Endothelial cell of umbilical vein (primary cell): Measurements from ENCODE around the gene RANBP3. TPM values are rescaled to one million over a fixed set of nuclear protein-coding genes. Genes with fewer than 3 reads are reported as not detected.

Source experiments
- BruUV-seq: library from RNA; stranded (reverse); fragments of 400-500 nt; replicated peaks from 2 replicates; lab custom pipeline; 2021; lab: Mats Ljungman, UMichigan
- CTCF ChIA-PET: fragments of 300-600, 350-600 bp; sonication (Branson Sonifier 250); formaldehyde crosslinking; loops from one replicate; lab custom pipeline; 2021; ENCODE audit warnings: antibody characterized with exemption, inconsistent platforms; lab: Charles Lee
- POLR2A ChIA-PET: fragments of 300-600, 350-600 bp; sonication (Branson Sonifier 250); formaldehyde crosslinking; loops from one replicate; lab custom pipeline; 2021; ENCODE audit warnings: antibody characterized with exemption, inconsistent platforms; lab: Charles Lee
- DNase-seq: peaks from one replicate; pipeline ENCODE4 v3.0.0-alpha.2; 2011; ENCODE audit warnings: low read depth, low spot score
- FAIRE-seq: peaks from 2 replicates; lab custom pipeline; 2011; peaks lifted over from hg19 to GRCh38; lab: Jason Lieb, UNC
- H2AFZ ChIP-seq: 2 replicates; pipeline ENCODE4 v1.6.0; 2012; ENCODE audit warnings: low read depth, low read length, control low read depth, inconsistent platforms
- H3K27ac ChIP-seq: 2 replicates; pipeline ENCODE4 v1.5.1; 2011; ENCODE audit warnings: low read depth, mild to moderate bottlenecking, control low read depth, low read length, moderate library complexity; ENCODE audit not compliant: insufficient read depth
- H3K27me3 ChIP-seq, 2 experiments: 2 replicates each; pipeline versions ENCODE4 v1.6.0 to v1.6.1; 2011; ENCODE audit warnings: low read length in 2 of 2, mixed read lengths in 1 of 2; ENCODE audit not compliant: control insufficient read depth in 2 of 2, insufficient read depth in 2 of 2
- H3K36me3 ChIP-seq, 2 experiments: 2 replicates in 1 of 2; 3 replicates in 1 of 2; pipeline ENCODE4 v1.5.1; 2011; ENCODE audit warnings: low read length in 2 of 2, mild to moderate bottlenecking in 1 of 2, moderate library complexity in 1 of 2; ENCODE audit not compliant: control insufficient read depth in 2 of 2, insufficient read depth in 2 of 2; ENCODE audit errors: extremely low read depth in 1 of 2
- H3K4me1 ChIP-seq: 3 replicates; pipeline ENCODE4 v1.5.1; 2011; ENCODE audit warnings: mild to moderate bottlenecking, low read length; ENCODE audit not compliant: control insufficient read depth, insufficient read depth; ENCODE audit errors: extremely low read depth
- H3K4me2 ChIP-seq: 2 replicates; pipeline ENCODE4 v1.6.1; 2011; ENCODE audit warnings: low read length, control low read depth, mixed read lengths; ENCODE audit not compliant: insufficient read depth
- H3K4me3 ChIP-seq, 3 experiments: fragments of 200-600 bp in 1 of 3; sonication (generic), shearing (Covaris generic) in 1 of 3; replicated peaks in 1 of 3; 2 replicates each; pipeline ENCODE4 v1.5.1; 2011 to 2016; ENCODE audit warnings: control low read depth in 3 of 3, low read length in 3 of 3, mild to moderate bottlenecking in 2 of 3, inconsistent platforms in 1 of 3, low read depth in 1 of 3, moderate library complexity in 1 of 3; ENCODE audit not compliant: insufficient read depth in 1 of 3
- H3K79me2 ChIP-seq: 2 replicates; pipeline ENCODE4 v1.6.0; 2012; ENCODE audit warnings: low read length, inconsistent platforms; ENCODE audit not compliant: control insufficient read depth, insufficient read depth
- H3K9ac ChIP-seq: replicated peaks from 2 replicates; pipeline ENCODE3; 2011; ENCODE audit warnings: low read length, control low read depth; ENCODE audit not compliant: insufficient read depth; ENCODE audit errors: extremely low read depth
- H3K9me1 ChIP-seq: replicated peaks from 3 replicates; pipeline ENCODE4 v1.6.0; 2011; ENCODE audit warnings: mild to moderate bottlenecking, low read length; ENCODE audit not compliant: control insufficient read depth, insufficient read depth; ENCODE audit errors: extremely low read depth
- H3K9me3 ChIP-seq: replicated peaks from 2 replicates; pipeline ENCODE4 v1.5.1; 2012; ENCODE audit warnings: low read length, inconsistent platforms; ENCODE audit not compliant: control insufficient read depth, insufficient read depth
- H4K20me1 ChIP-seq: replicated peaks from 2 replicates; pipeline ENCODE3; 2011; ENCODE audit warnings: mild to moderate bottlenecking, low read length; ENCODE audit not compliant: control insufficient read depth, insufficient read depth; ENCODE audit errors: extremely low read depth
- EZH2 ChIP-seq: IDR thresholded peaks from 2 replicates; pipeline ENCODE4 v1.6.1; 2012; ENCODE audit warnings: borderline replicate concordance, low read depth, mild to moderate bottlenecking, moderate library complexity, low read length, inconsistent platforms; ENCODE audit not compliant: severe bottlenecking
- JUN ChIP-seq: IDR thresholded peaks from 2 replicates; pipeline ENCODE4 v1.6.1; 2011; ENCODE audit warnings: borderline replicate concordance, low read depth; ENCODE audit not compliant: insufficient read length, insufficient read depth
- MYC ChIP-seq: IDR thresholded peaks from one replicate; pipeline ENCODE4 v1.6.1; 2011; ENCODE audit warnings: mild to moderate bottlenecking, low read depth, low read length
- POLR2A ChIP-seq: IDR thresholded peaks from 2 replicates; pipeline ENCODE4 v1.6.1; 2012; ENCODE audit warnings: low read depth, mild to moderate bottlenecking, control low read depth, low read length
- POLR2AphosphoS5 ChIP-seq: IDR thresholded peaks from 2 replicates; pipeline ENCODE4 v1.6.1; 2012; ENCODE audit warnings: low read depth, mild to moderate bottlenecking, control low read depth, low read length, moderate library complexity; ENCODE audit not compliant: insufficient read depth
- dilution Hi-C: fragments of 300-500 bp; cut with MboI; formaldehyde crosslinking; loops from one replicate; pipeline ENCODE4 v1.15.0; 2019; ENCODE audit warnings: low sequenced_read_pairs; ENCODE audit not compliant: extremely low pct_ligation_motif_present
- intact Hi-C: fragments of 100-400 bp; cut with micrococcal nuclease; formaldehyde crosslinking; loops from one replicate; pipeline ENCODE4 v1.10.0; 2022
- polyA plus RNA-seq, 4 experiments: library from polyadenylated mRNA; depleted of rRNA in 3 of 4; stranded (reverse) in 3 of 4; unstranded in 1 of 4; fragments of >200 nt; gene quantifications; 2 replicates each; pipeline versions ENCODE4 v1.2.1 to v1.2.3, GENCODE V29; 2011 to 2012; ENCODE audit warnings: missing spikeins in 1 of 4
- total RNA-seq: library from RNA; stranded (reverse); gene quantifications from 2 replicates; pipeline ENCODE4 v1.2.3, GENCODE V29; 2021
- TF ChIP-seq, protein P1 (sequence below), 2 donors: IDR thresholded peaks; 1 replicate in 1 of 2; 2 replicates in 1 of 2; pipeline ENCODE4 v1.5.1; 2011; ENCODE audit warnings: low read length in 2 of 2, mild to moderate bottlenecking in 2 of 2, moderate library complexity in 2 of 2, control low read depth in 1 of 2, inconsistent platforms in 1 of 2, low read depth in 1 of 2; ENCODE audit not compliant: insufficient read depth in 1 of 2; ENCODE audit errors: extremely low read depth in 1 of 2

The RANBP3 gene
- total and polyA plus RNA-seq, 2 donors (not counting 3 experiments of a cell fraction or from before 2014, with no cell fraction given) = 72.3 to 85.3 TPM

DNA sequence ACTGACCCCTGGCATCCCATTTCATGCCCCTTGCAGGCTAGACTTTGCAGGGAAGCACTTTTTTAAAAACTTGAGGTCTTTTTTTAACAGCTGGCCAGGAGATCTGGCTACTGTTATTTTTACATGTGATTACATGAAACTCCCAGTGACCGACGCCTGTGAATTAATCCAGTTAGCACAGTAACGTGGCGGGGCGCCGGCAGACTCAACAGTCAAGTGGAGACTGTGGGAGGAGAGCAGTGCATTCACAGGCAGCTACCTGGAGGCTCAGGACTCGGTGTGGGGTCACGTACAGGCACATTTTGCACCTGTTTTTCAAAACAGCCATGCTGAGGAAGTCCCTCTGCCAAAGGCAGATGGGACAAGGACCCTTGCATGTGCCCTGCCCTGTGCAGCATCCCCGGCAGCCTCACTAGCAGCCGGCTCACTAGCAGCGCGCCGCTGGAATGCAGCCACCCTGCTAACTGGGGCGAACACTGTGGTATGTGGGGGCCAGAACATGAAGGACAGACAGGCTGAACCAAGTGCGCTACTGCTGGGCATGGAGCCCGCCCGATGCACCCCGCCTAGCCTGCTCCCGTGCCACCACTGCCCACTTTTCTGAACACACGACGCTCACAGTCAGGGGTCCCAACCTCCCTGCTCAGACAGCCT lies 45.2 kb downstream of the RANBP3 start:
- H2AFZ ChIP-seq = no peak overlapping the region
- TF ChIP-seq MYC = no peak
- TF ChIP-seq POLR2A = no peak
- TF ChIP-seq, protein P1, sequence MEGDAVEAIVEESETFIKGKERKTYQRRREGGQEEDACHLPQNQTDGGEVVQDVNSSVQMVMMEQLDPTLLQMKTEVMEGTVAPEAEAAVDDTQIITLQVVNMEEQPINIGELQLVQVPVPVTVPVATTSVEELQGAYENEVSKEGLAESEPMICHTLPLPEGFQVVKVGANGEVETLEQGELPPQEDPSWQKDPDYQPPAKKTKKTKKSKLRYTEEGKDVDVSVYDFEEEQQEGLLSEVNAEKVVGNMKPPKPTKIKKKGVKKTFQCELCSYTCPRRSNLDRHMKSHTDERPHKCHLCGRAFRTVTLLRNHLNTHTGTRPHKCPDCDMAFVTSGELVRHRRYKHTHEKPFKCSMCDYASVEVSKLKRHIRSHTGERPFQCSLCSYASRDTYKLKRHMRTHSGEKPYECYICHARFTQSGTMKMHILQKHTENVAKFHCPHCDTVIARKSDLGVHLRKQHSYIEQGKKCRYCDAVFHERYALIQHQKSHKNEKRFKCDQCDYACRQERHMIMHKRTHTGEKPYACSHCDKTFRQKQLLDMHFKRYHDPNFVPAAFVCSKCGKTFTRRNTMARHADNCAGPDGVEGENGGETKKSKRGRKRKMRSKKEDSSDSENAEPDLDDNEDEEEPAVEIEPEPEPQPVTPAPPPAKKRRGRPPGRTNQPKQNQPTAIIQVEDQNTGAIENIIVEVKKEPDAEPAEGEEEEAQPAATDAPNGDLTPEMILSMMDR (IDR thresholded peaks at IDR 0.05; ENCODE audit: extremely low read depth in 1 of 2, insufficient read depth in 1 of 2, low read depth in 1 of 2, low read length in 2 of 2) = no peak
- TF ChIP-seq EZH2 = no peak
- no peak for TF ChIP-seq JUN
- no peak for TF ChIP-seq POLR2AphosphoS5
- H3K27ac ChIP-seq = no peak overlapping the region
- H3K9ac ChIP-seq = no peak overlapping the region
- H3K36me3 ChIP-seq = peaks cover 13 to 30% of the 10 kb centered on the region in 2 experiments
- H4K20me1 ChIP-seq = no peaks in the 10 kb centered on the region
- ChIA-PET CTCF (no interaction called here), POLR2A (no interaction called here)
- peaks cover 30% of the 10 kb centered on the region for H3K4me1 ChIP-seq
- H3K4me2 ChIP-seq = no peak overlapping the region
- no TSS peak for BruUV-seq
- no peaks in the 10 kb centered on the region for H3K9me1 ChIP-seq
- no peaks in the 10 kb centered on the region for H3K9me3 ChIP-seq
- intact Hi-C loops = no loop called here
- H3K79me2 ChIP-seq = no peaks in the 10 kb centered on the region
- H3K4me3 ChIP-seq = no peak overlapping the region
- FAIRE-seq (no peak), DNase-seq (no peak)
- no peaks in the 10 kb centered on the region for H3K27me3 ChIP-seq
- dilution Hi-C loops = no loop called here
